NCI-H187 (cell line): Measurements from ENCODE around the gene GAL3ST2.
"Not testable (repeated sequence)": the region's sequence is repeated elsewhere in the genome, so short reads cannot be mapped to it uniquely, and the experiment has no call there.

Source experiments
- DNase-seq, 2 experiments: peaks; one replicate each; lab custom pipeline; 2025; lab: John Stamatoyannopoulos, UW

GAL3ST2 gene

GRCh38 chr2:241795021-241795999 lies 18.7 kb downstream of the GAL3ST2 start:
- DNase-seq: no peak

GRCh38 chr2:241796209-241796608 lies 19.6 kb downstream of the GAL3ST2 start:
- DNase-seq: no peak

GRCh38 chr2:241796610-241797138 lies 20.1 kb downstream of the GAL3ST2 start:
- DNase-seq: no peak

GRCh38 chr2:241797441-241798080 lies 20.9 kb downstream of the GAL3ST2 start:
- DNase-seq: no peak

- DNase-seq: no peak
Measured at GRCh38 chr2:241798081-241798630, 21.5 kb downstream of the GAL3ST2 start.

- no peak for DNase-seq
Measured at GRCh38 chr2:241798631-241799521, 22.3 kb downstream of the GAL3ST2 start.

GRCh38 chr2:241799522-241800197 lies 23.0 kb downstream of the GAL3ST2 start:
- no peak for DNase-seq

GRCh38 chr2:241800198-241800903 lies 23.7 kb downstream of the GAL3ST2 start:
- DNase-seq: not testable (repeated sequence)

- DNase-seq: no peak
Measured at GRCh38 chr2:241801611-241802420, 25.2 kb downstream of the GAL3ST2 start.

- DNase-seq: no peak
Measured at GRCh38 chr2:241802421-241803318, 26.0 kb downstream of the GAL3ST2 start.

GRCh38 chr2:241803387-241804325 lies 27.0 kb downstream of the GAL3ST2 start:
- no peak for DNase-seq

- DNase-seq: no peak
Measured at GRCh38 chr2:241804326-241805229, 28.0 kb downstream of the GAL3ST2 start.

GRCh38 chr2:241806217-241806616 lies 29.6 kb downstream of the GAL3ST2 start:
- DNase-seq: not testable (repeated sequence)

GRCh38 chr2:241808051-241808720 lies 31.6 kb downstream of the GAL3ST2 start:
- DNase-seq: no peak

- no peak for DNase-seq
Measured at GRCh38 chr2:241808721-241809382, 32.2 kb downstream of the GAL3ST2 start, which contains the start of gene NEU4. NEU4 (plus strand) TSS chr2:241809193; CDS start chr2:241814485, 5,292 bp downstream.
